Sigmoid colon (tissue), 7 donors: ENCODE results near the gene BCL2L12. TPM values are rescaled to one million over a fixed set of nuclear protein-coding genes. Genes with fewer than 3 reads are reported as not detected.

ENCODE experiments used
- DNase-seq: peaks from one replicate; pipeline ENCODE4 v3.0.0-alpha.2; 2019
- H3K27ac ChIP-seq, 4 donors: fragments of 200-600 bp; sonication (generic); one replicate each; pipeline ENCODE4 v1.5.1; 2016 to 2019; ENCODE audit warnings: mild to moderate bottlenecking in 1 of 4
- H3K27me3 ChIP-seq, 3 donors: fragments of 200-600 bp; sonication (generic); one replicate each; pipeline ENCODE4 v1.5.1; 2019; ENCODE audit warnings: mild to moderate bottlenecking in 1 of 3
- H3K36me3 ChIP-seq, 4 donors: fragments of 200-600 bp; sonication (generic); one replicate each; pipeline ENCODE4 v1.5.1; 2016 to 2019
- H3K4me1 ChIP-seq, 4 donors: fragments of 200-600 bp; sonication (generic); one replicate each; pipeline ENCODE4 v1.5.1; 2017 to 2019
- H3K4me3 ChIP-seq, 4 donors: fragments of 200-600 bp; sonication (generic); one replicate each; pipeline ENCODE4 v1.5.1; 2017 to 2019; ENCODE audit warnings: mild to moderate bottlenecking in 2 of 4, moderate library complexity in 1 of 4
- H3K9me3 ChIP-seq, 4 donors: fragments of 200-600 bp in 3 of 4; sonication (generic) in 3 of 4; one replicate each; pipeline versions ENCODE4 v1.5.1 to v1.6.1; 2013 to 2019
- EP300 ChIP-seq, 4 donors: sonication (generic); formaldehyde crosslinking; IDR thresholded peaks; one replicate each; pipeline ENCODE4 v1.6.1; 2017; ENCODE audit warnings: antibody characterized with exemption in 4 of 4
- POLR2A ChIP-seq, 2 donors: fragments of 450-650 bp; IDR thresholded peaks; one replicate each; pipeline ENCODE4 v1.6.1; 2016; ENCODE audit warnings: antibody characterized with exemption in 2 of 2, mild to moderate bottlenecking in 2 of 2, moderate library complexity in 2 of 2
- POLR2AphosphoS5 ChIP-seq, 4 donors: sonication (generic); formaldehyde crosslinking; IDR thresholded peaks; one replicate each; pipeline ENCODE4 v1.6.1; 2017; ENCODE audit warnings: antibody characterized with exemption in 4 of 4
- WGBS, 2 donors: extraction: QIAGEN DNeasy Blood & Tissue Kit; methylation state at CpG; one replicate each; pipeline ENCODE4 v1.1.7; 2013; 5-methylcytosine and 5-hydroxymethylcytosine counted together
- intact Hi-C: fragments of 100-400 bp; cut with DNase I; formaldehyde crosslinking; loops from one replicate; pipeline ENCODE4 v1.15.1; 2023
- polyA plus RNA-seq, 3 donors: library from polyadenylated mRNA; stranded (reverse); fragments of 200-250 nt; gene quantifications; one replicate each; pipeline ENCODE4 v1.2.3, GENCODE V29; 2013
- total RNA-seq, 4 donors: library from RNA; depleted of rRNA; stranded (reverse); fragments of >200 nt; gene quantifications; one replicate each; pipeline ENCODE4 v1.1.0, GENCODE V29; 2016
- TF ChIP-seq, protein P1 (sequence below), 4 experiments: fragments of 450-650 bp in 3 of 4; fragments of 200-600 bp in 1 of 4; IDR thresholded peaks; one replicate each; pipeline ENCODE4 v1.5.1; 2016 to 2019; ENCODE audit warnings: antibody characterized with exemption in 4 of 4, mild to moderate bottlenecking in 3 of 4, moderate library complexity in 2 of 4
- donor health status: healthy with polysubstance abuse.
- donor health status: Bipolar disorder and iron deficiency.
- donor health status: healthy.

Gene BCL2L12
- total and polyA plus RNA-seq, 7 donors: 4.6 to 43.6 (median 9.0) TPM

DNA sequence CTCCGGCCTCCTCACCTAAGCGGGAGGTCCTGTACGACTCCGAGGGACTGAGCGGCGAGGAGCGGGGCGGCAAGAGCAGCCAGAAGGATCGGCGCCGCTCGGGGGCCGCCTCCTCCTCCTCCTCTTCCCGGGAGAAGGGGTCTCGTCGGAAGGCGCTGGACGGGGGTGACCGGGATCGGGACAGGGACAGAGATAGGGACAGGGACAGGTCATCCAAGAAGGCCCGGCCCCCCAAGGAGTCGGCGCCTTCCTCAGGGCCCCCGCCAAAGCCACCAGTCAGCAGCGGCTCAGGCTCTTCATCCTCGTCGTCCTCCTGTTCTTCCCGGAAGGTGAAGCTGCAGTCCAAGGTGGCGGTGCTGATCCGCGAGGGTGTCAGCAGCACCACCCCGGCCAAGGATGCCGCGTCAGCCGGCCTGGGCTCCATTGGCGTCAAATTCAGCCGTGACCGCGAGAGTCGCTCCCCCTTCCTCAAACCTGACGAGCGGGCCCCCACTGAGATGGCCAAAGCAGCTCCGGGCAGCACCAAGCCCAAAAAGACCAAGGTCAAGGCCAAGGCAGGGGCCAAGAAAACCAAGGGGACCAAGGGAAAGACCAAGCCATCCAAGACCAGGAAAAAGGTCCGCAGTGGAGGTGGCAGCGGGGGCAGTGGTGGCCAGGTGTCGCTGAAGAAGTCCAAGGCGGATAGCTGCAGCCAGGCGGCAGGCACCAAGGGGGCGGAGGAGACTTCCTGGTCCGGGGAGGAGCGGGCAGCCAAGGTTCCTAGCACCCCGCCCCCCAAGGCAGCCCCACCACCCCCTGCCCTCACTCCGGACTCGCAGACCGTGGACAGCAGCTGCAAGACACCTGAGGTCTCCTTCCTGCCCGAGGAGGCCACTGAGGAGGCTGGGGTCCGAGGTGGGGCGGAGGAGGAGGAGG, 12.9 kb upstream of the BCL2L12 start:
- Histone ChIP-seq H3K27ac (no peak overlapping the region), H3K4me3 (no peak overlapping the region), H3K4me1 (no peaks in the 10 kb centered on the region), H3K36me3 (peaks cover 43 to 96% (median 65%) of the 10 kb centered on the region in 4 donors), H3K9me3 (no peaks in the 10 kb centered on the region), H3K27me3 (no peaks in the 10 kb centered on the region)
- 96% methylated on average over 58 of the region's 58 CpGs for WGBS, 2 donors
- DNase-seq: no peak
- intact Hi-C loops: no loop called here
- no peak for TF ChIP-seq POLR2A (IDR thresholded peaks at IDR 0.05)
- no peak for TF ChIP-seq EP300 (IDR thresholded peaks at IDR 0.05)
- TF ChIP-seq POLR2AphosphoS5 (IDR thresholded peaks at IDR 0.05): no peak
- TF ChIP-seq, protein P1, sequence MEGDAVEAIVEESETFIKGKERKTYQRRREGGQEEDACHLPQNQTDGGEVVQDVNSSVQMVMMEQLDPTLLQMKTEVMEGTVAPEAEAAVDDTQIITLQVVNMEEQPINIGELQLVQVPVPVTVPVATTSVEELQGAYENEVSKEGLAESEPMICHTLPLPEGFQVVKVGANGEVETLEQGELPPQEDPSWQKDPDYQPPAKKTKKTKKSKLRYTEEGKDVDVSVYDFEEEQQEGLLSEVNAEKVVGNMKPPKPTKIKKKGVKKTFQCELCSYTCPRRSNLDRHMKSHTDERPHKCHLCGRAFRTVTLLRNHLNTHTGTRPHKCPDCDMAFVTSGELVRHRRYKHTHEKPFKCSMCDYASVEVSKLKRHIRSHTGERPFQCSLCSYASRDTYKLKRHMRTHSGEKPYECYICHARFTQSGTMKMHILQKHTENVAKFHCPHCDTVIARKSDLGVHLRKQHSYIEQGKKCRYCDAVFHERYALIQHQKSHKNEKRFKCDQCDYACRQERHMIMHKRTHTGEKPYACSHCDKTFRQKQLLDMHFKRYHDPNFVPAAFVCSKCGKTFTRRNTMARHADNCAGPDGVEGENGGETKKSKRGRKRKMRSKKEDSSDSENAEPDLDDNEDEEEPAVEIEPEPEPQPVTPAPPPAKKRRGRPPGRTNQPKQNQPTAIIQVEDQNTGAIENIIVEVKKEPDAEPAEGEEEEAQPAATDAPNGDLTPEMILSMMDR (IDR thresholded peaks at IDR 0.05): no peak

DNA sequence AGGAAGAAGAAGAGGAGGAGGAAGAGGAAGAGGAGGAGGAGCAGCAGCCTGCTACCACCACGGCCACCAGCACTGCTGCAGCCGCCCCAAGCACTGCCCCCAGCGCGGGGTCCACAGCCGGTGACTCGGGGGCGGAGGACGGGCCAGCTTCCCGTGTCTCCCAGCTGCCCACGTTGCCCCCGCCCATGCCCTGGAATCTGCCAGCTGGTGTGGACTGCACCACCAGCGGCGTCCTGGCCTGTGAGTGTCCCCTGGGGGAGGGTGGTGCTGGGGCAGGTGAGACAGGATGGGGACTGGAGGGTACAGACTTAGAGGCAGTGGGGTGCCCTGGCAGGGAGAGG, 12.3 kb upstream of the BCL2L12 start:
- peaks cover 49 to 96% (median 69%) of the 10 kb centered on the region in 4 donors for H3K36me3 ChIP-seq
- no peak overlapping the region for H3K27ac ChIP-seq
- H3K27me3 ChIP-seq: no peaks in the 10 kb centered on the region
- no peak for DNase-seq
- 90 to 91% methylated on average over 13 of the region's 13 CpGs for WGBS, 2 donors
- no peaks in the 10 kb centered on the region for H3K4me1 ChIP-seq
- intact Hi-C loops: no loop called here
- TF ChIP-seq POLR2AphosphoS5 (IDR thresholded peaks at IDR 0.05): no peak
- TF ChIP-seq, protein P1 (IDR thresholded peaks at IDR 0.05): no peak
- TF ChIP-seq POLR2A (IDR thresholded peaks at IDR 0.05): no peak
- TF ChIP-seq EP300 (IDR thresholded peaks at IDR 0.05): no peak
- no peak overlapping the region for H3K4me3 ChIP-seq
- H3K9me3 ChIP-seq: no peaks in the 10 kb centered on the region

DNA sequence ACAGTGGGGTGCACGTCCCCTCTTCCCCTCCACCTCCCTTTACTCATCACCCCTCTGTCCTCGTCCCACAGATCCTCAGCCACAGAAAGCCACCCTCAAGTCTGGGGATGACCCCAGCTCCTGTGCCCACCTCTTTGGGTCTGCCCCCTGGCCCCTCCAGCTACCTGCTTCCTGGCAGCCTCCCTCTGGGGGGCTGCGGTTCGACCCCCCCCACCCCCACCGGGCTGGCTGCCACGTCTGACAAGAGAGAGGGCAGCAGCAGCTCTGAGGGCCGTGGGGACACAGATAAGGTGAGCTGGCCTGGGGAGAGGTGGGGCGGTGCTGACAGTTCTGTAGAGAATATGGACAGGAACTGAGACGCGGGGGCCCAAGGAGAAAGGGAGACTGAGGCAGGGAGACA, 11.2 kb upstream of the BCL2L12 start:
- Histone ChIP-seq H3K9me3 (no peaks in the 10 kb centered on the region), H3K4me1 (no peaks in the 10 kb centered on the region), H3K27ac (no peak overlapping the region), H3K4me3 (no peak overlapping the region), H3K27me3 (no peaks in the 10 kb centered on the region), H3K36me3 (peaks cover 58 to 96% (median 80%) of the 10 kb centered on the region in 4 donors)
- no peak for DNase-seq
- intact Hi-C loops: no loop called here
- TF ChIP-seq POLR2A (IDR thresholded peaks at IDR 0.05) (no peak), POLR2AphosphoS5 (IDR thresholded peaks at IDR 0.05) (no peak)
- TF ChIP-seq, protein P1 (IDR thresholded peaks at IDR 0.05): no peak
- WGBS, 2 donors: 89 to 93% methylated on average over 10 of the region's 10 CpGs

DNA sequence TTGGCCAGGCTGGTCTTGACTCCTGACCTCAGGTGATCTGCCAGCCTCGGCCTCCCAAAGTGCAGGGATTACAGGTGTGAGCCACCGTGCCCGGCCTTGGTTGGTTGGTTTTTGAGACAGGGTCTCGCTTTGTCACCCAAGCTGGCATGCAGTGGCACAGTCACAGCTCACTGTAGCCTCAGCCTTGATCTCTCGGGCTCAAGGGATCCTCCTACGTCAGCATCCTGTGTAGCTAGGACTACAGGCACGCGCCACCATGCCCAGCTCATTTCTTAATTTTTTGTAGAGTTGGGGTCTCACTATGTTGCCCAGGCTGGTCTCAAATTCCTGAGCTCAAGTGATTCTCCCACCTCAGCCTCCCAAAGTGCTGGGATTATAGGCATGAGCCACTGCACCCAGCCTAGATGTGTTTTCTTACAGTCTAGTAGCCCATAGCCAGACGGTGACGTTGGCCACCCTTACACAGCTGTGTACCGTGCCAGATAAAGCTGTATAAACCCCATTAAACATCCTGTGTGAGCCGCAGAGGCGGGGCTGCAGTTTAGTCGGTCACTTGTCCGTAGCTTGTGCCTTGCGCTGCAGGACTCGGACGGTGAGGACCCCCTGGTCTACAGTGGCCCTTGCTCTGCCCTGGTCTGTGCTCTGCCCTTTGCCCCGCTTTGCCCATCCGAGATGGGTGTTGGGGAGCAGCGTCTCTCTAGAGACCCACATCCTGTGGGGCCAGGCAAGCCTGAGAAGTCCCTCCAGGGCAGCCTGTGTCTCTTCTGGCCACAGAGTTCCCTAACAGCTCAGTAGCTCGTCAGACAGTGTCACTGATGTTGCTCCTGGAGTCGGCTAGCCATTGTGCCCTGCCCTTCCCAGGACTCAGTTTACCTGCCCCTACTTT, 9.9 kb upstream of the BCL2L12 start:
- 90 to 91% methylated on average over 23 of the region's 23 CpGs for WGBS, 2 donors
- no peaks in the 10 kb centered on the region for H3K4me1 ChIP-seq
- no peak overlapping the region for H3K27ac ChIP-seq
- H3K9me3 ChIP-seq: no peaks in the 10 kb centered on the region
- peaks cover 58 to 96% (median 84%) of the 10 kb centered on the region in 4 donors for H3K36me3 ChIP-seq
- intact Hi-C loops: no loop called here
- H3K27me3 ChIP-seq: no peaks in the 10 kb centered on the region
- DNase-seq: no peak
- TF ChIP-seq POLR2A (IDR thresholded peaks at IDR 0.05) (no peak), POLR2AphosphoS5 (IDR thresholded peaks at IDR 0.05) (no peak), EP300 (IDR thresholded peaks at IDR 0.05) (no peak)
- TF ChIP-seq, protein P1 (IDR thresholded peaks at IDR 0.05): no peak
- H3K4me3 ChIP-seq: no peak overlapping the region
